HG03575 (cell line): Measurements from ENCODE around the gene PGAM4.
"Not testable (repeated sequence)": the region's sequence is repeated elsewhere in the genome, so short reads cannot be mapped to it uniquely, and the experiment has no call there.

ENCODE experiments used
- ATAC-seq: cut with Tn5 transposase; IDR thresholded peaks from one replicate; pipeline ENCODE4 v1.9.1; 2021; ENCODE audit not compliant: unreplicated experiment, insufficient number of reproducible peaks, low FRiP score; ENCODE audit errors: extremely low read depth

PGAM4 gene

DNA sequence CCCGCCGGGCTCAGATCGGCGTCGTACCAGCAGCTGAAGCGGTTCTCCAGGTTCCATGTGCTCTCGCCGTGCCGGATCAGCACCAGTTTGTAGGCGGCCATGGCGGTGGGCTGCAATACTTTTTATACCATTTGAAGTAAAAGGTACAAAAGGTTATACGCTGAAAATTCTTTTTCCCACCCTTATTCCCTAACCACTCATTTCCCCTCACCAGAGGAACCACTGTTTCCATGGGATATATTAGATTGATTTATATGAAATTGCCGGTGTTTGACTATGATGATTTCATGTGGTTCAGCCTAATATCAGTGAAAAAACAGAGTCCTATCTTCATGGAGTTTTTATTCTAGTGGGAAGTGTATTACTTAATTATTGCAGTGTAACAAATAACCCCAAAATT is at the start of gene PGAM4:
Gene PGAM4, minus strand, starts transcription at position 101 of the 400 bp plus-strand sequence. Its CDS starts 0 bp downstream, at position 101.
- ATAC-seq: no peak

DNA sequence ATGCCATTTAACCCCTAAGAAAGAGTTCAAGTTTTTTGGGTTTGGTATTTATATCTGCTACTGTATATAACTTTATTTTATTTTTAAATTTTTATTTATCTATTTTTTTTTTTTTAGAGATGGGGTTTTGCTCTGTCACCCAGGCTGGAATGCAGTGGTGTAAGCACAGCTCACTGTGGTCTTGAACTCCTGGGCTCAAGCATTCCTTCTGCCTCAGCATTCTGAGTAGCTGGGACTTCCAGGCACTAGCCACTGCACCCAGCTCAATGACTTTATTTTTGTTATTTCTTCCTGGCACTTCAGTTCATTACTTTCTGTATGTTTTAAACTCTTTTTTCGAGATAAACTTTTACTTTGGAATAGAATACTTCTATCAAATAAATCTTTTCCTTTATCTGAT is 42.4 kb upstream of the PGAM4 start:
- no peak for ATAC-seq

DNA sequence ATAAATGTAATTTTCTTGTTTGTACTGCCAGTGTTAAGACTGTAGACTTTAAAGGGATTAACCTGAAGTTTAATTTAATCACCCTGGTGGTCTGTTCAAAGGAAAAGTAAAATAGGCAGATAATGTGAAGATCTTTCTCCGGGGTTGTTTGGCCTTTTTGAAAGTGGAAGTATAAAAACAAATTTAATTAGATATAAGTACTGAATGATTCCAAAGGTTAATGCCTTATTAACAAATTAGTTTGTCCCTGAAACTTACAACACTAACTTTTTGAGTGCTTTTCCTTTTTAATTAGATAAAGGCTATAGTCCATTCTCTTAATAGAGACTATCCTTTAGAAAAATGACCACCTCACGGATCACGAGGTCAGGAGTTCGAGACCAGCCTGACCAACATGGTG is 10.4 kb upstream of the PGAM4 start:
- no peak for ATAC-seq

DNA sequence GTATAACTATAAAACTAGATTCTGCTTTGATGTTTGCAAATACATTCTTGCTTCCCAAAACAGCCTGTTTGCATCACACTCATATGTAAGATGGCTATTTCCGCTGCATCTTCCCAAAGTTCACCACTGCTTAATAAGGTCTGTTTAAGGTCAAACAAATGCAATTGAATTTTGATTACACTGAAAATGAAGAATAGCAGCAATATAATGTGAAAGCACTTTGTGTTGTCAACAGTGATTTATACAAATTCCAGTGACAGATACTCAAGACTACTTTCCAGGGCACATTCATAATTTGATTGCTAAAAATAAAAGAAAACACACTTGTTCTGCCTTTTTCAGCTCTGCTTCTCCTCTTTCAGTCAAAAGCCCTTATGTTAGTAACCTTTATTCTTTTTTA is 8.1 kb upstream of the PGAM4 start:
- ATAC-seq: no peak

DNA sequence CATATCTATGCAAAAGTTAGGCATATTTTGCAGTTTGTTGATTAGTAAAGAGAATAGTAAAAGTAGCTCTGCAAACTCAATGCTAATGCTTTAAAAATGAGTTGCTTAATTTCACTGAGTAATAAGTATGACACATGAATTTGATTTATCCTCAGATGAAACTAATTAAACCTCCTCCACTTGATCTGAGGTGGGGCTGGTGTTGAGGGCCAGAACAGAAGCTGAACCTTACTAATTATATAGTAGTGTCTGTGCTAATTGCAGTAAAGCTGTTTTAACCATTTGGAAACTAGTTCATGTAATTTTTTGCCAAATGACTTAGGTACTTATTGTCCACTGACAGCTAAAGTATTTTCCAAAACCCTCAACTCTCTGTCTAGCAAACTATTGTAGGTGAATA is 7.7 kb upstream of the PGAM4 start:
- ATAC-seq: no peak

DNA sequence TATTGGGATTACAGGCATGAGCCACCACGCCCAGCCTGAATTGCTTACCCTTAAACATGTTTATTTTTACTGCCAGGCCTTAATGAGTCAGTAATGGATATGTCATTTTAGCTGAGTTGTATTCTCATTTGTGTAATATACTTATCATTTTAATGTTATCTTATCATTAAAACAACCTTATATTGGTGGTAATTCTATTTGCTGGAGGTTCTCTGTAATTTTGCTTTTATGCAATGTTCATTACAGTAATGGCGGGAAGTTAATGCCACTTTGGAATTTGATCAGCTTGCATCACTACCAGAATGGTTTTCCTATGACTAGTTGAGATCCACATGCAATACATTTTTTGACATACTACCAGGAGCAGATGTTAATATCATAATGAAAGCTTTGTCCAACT is 6.3 kb upstream of the PGAM4 start:
- no peak for ATAC-seq

DNA sequence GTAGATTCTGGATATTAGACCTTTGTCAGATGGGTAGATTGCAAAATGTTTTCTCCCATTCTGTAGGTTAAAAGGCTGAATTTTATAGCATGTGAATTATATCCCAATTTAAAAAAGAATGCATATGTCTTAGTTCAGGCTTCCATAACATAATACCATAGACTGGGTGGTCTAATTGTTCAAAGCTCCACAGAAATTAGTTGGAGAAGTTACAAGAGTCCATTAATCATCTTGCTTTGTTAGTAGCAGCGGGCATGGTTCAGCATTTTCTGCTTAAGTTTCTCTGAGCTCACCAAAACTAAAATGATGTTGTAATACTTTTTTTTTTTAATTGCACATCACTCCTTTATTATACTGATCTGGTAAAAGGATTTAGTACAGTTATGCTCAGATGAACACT is 1.8 kb downstream of the PGAM4 start:
- ATAC-seq: no peak

DNA sequence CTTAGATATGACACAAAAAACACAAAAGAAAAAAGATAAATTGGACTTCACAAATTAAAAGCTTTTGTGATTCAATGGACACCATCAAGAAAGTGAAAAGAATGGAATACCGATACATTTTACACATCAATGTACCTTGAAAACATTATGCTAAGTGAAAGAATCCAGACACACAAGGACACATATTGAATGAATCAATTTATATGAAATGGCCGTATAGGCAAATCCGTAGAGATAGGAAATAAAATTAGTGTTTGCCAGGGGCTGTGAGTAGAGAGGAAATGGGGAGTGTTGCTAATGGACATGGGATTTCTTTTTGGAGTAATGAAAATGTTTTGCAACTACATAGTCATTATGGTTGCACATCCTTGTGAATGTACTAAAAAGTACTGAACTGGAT is 3.1 kb downstream of the PGAM4 start:
- ATAC-seq: no peak

DNA sequence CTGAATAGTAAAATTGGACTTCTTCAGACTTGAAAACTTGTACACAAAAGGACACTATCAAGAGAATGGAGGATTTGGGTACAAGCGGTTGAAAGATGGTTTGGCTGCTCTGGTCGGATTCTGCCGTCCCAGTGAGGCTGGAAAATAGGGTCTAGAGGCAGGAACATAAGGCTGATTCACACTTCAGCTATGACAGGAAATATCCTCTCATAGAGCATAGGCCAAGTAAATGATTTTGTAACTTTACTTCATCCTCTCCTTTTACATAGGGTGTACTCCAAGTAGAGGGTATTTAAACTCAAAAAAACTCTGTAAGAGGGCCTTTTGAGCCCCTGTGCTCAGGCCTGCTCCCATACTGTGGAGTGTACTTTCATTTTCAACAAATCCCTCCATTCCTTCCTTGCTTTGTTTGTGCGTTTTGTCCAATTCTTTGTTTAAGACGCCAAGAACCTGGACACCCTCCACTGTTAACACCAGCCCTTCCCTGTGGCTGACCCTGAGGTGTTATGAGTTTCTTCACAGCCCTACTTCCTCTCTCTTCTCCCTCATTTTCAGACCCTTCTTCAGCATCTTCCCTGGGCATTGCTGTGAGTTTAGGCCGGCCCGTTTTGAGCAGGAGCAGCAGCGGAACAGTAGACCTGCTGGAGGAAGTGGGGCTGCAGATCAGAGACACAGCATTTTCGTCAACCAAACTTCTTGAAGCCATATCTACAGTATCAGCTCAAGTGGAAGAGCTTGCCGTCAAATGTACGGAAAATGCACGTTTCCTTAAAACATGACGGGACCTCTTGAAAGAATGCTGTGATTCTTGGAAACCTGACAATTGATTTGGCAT is 7.2 kb downstream of the PGAM4 start:
- no peak for ATAC-seq

DNA sequence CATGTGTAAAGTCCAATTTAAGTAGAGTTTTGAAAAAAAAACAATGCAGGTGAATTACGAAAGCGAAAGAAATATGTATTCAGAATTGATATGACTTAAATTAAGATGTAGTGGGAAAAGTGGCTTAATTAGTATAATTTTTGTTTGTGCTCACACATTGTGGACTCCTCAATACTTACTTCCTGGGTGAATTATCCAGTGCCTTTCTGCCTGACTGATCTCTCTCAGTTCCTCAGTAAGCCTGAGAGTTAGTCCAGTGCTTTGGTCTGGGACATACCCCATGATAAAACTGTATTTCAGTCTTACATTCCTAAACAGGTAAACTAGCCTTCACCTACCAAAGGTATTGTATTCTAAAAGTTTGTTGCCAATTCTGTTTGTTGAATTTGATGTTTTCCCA is 8.4 kb downstream of the PGAM4 start:
- no peak for ATAC-seq

DNA sequence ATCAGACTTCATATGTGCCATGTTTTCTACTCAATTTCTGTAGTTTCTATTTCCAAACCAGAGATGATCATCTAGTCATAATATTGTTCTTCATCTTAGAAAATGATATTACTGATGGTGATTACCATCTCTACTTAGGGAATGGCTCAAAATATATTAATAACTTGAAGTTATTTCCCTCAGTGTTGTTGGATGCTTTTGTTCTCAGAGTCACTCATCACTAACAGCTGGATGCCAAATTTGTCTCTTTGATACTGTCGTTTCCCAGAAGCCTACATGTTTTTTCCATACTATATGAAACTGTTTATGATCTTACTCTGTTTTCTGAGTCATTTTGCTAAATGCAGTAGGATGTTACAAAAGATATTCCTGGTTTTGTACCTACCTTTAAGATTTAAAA is 8.9 kb downstream of the PGAM4 start:
- ATAC-seq: no peak

DNA sequence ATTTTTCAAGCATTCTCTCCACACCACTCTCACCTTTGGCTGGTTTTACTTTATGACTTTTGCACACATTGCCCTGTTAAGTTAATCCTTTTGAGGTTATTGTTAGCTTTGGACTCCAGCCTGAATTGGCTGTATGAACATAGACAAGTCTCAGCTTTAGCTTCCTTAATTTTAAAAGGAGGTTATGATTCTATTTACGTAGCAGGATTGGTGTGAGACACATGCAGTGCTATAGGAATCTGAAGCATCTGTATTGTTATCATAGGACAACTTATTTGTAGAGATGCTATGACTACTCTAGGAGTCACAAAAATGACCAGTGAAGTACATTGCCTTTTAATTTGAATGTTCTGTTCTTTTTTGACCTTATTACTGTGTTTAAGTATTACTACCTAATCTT is 15.7 kb downstream of the PGAM4 start:
- ATAC-seq: no peak

DNA sequence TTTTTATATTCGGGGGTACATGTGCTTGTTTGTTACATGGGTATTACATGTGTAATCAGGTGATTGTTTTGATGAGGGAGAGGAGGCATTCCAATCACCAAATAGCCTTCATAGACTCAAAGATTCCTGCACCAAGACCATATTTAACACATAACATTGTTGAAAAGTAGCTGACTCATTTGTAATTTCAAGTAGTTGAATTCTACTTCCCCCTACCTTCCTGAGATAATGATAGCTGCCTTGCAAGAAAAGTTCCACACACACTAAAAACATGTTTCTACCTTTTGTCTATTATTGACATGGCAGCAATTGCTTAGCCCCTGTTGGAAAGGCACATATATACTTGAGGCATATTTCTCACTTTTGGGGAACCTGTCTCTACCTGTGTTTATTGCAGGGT is 16.1 kb downstream of the PGAM4 start:
- no peak for ATAC-seq

DNA sequence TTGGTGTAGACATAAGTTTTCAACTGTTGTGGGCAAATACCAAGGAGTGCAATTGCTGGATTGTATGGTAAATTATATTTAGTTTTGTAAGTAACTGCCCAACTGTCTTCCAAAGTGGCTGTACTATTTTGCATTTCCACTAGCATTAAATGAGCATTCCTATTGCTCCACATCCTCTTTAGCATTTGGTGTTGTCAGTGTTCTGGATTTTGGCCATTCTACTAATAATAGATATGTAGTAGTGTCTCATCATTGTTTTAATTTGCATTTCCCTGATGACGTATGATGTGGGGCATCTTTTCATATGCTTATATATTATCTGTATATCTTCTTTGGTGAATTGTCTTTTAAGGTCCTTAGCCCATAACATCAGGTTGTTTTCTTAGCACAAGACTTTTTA is 17.3 kb downstream of the PGAM4 start:
- no peak for ATAC-seq

DNA sequence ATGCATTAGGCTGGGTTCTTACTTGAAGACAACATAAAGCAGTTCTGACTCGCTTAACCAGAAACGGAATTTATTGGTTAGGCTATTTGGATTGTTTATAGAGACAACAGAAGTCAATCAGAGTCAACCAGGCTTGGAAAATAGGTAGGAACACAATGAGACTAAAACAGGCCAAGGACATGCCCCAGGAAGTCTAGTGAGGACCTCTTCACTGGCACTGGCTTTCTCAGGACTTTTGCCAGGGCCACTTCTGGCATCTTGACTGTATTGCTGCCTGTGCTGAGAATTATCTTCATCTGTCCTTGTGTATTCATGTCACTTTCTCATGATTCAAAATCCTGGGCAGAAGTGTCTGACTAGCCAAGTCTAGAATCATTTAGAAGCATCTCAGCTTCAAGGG is 19.6 kb downstream of the PGAM4 start:
- ATAC-seq: no peak

DNA sequence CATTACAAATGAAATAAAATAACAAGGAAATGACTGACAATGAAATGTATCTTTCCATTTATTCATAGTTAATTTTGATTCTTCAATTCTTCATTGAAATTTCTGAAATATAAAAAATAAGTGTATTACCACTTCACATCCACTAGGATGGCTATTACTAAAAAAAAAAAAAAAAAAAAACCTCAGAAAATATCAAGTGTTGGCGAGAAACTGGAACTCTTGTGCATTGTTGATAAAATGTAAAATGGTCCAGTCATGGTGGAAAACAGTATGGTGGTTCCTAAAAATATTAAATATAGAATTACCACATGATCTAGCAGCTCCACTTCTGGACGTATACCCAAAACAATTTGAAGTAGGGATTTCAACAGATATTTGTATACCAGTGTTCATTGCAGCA is 22.9 kb downstream of the PGAM4 start:
- ATAC-seq: no peak

DNA sequence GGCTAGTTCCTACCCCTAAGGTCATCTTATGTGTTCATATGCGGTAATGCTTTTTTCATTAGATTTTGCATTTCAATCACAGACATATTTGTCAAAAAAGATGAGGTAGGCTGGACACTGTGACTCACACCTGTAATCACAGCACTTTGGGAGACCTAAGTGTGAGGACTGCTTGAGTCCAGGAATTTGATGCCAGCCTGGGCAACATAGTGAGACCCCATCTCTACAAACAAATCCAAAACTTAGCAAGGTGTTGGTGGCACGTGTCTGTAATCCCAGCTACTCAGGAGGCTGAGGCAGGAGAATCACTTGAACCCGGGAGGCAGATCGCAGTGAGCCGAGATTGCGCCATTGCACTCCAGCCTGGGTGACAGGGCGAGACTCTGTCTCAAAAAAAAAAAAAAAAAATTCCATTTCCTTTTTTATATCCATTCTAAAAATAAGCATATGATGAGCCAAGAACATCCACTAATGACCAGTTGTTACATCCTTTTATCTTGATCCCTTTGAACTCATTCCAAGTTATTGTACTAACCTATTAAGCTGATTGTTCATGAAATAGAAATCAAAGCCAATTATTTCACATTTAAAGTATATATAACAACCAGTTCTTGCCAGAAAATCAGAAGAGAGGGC is 23.4 kb downstream of the PGAM4 start:
- ATAC-seq: no peak

DNA sequence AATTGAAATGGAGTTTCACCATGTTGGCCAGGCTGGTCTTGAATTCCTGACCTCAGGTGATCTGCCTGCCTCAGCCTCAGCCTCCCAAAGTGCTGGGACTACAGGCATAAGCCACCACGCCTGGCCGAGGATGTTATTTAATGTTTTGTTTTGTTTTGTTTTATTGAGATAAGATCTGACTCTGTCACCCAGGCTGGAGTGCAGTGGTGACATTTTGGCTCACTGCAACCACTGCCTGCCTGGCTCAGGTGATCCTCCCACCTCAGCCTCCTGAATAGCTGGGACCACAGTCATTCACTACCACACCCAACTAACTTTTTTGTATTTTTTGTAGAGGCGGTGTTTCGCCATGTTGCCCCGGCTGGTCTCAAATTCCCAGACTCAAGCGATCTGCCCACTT is 24.4 kb downstream of the PGAM4 start:
- ATAC-seq: not testable (repeated sequence)

DNA sequence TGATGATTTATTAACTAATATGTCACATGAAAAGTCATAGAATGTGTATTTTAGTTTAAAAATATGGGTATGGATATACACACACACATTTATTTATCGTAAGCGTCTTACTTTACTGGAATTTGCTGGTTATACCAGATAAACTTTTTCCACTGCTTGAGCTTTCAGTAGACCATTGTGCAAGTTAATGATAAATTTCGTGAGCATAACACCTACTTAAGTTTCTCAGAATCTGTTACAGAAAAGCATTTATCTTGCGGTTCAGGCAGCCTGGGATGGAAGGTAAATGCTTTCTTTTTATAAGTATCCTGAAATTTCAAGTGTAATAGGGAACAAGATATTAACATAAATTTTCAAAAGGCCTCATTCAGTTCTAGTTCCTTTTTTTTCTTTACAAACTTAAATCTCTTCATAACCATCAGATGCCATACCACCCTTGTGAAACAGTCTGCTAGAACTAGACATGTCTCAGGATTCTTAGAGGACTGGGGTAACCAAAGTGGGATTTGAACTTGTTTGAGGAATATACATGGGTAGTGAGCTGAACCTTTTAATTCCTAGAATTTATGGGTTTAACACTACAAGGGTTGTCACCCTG is 31.3 kb downstream of the PGAM4 start:
- ATAC-seq: no peak

DNA sequence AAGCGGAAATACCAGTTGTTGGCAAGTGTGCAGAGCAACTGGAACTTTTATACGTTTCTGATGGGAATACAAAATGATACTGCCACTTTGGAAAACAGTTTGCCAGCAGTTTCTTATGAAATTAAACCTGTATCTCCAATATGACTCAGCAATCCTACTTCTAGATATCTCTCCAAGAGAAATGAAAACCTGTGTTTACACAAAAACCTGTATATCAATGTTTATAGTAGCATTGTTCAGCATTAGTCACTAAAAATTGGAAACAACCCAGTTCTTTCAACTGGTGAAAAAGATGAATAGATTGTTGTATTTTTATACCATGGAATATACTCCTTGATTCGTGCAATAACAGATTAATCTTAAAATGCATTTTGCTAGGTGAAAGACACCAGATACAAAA is 32.1 kb downstream of the PGAM4 start:
- no peak for ATAC-seq
